SK-N-SH (cell line): ENCODE measurements around the gene PLCB3. TPM values are rescaled to one million over a fixed set of nuclear protein-coding genes. Genes with fewer than 3 reads are reported as not detected.

Experiments used
- CTCF ChIA-PET: fragments of 300-600, 350-600 bp; formaldehyde crosslinking; extraction: SDS; loops from one replicate; lab custom pipeline; 2021; lab: Yijun Ruan, JAX
- POLR2A ChIA-PET: fragments of 350-600 bp; sonication (Branson Sonifier 250); formaldehyde crosslinking; extraction: SDS; loops from one replicate; lab custom pipeline; 2020; ENCODE audit warnings: antibody characterized with exemption, inconsistent platforms; lab: Yijun Ruan, JAX
- DNase-seq: peaks from one replicate; pipeline ENCODE4 v3.0.0; 2012
- H2AFZ ChIP-seq: fragments of 200-600 bp; sonication (generic); 2 replicates; pipeline ENCODE4 v1.8.1; 2016; ENCODE audit warnings: antibody characterized with exemption, mild to moderate bottlenecking, low read depth
- H3F3A ChIP-seq: fragments of 200-600 bp; sonication (generic); replicated peaks from 2 replicates; pipeline ENCODE3; 2016; ENCODE audit warnings: antibody characterized with exemption, mild to moderate bottlenecking; ENCODE audit not compliant: insufficient read depth
- H3K27ac ChIP-seq, 2 experiments: fragments of 200-500 bp in 1 of 2; fragments of 200-600 bp in 1 of 2; sonication (Bioruptor generic) in 1 of 2; sonication (generic), shearing (Covaris generic) in 1 of 2; 2 replicates each; pipeline versions ENCODE4 v1.5.1 to v1.6.1; 2014 to 2016; ENCODE audit warnings: low read depth in 2 of 2, inconsistent platforms in 1 of 2, low read length in 1 of 2, mild to moderate bottlenecking in 1 of 2, mixed read lengths in 1 of 2
- H3K27me3 ChIP-seq: fragments of 200-600 bp; sonication (generic), shearing (Covaris generic); 2 replicates; pipeline ENCODE4 v1.6.1; 2016; ENCODE audit warnings: mixed run types; ENCODE audit not compliant: insufficient read depth
- H3K36me3 ChIP-seq, 2 experiments: fragments of 200-500 bp in 1 of 2; fragments of 200-600 bp in 1 of 2; sonication (Bioruptor generic) in 1 of 2; sonication (generic) in 1 of 2; replicated peaks in 1 of 2; 2 replicates each; pipeline versions ENCODE3 to v1.5.1; 2014 to 2016; ENCODE audit warnings: low read length in 1 of 2, mild to moderate bottlenecking in 1 of 2; ENCODE audit not compliant: insufficient read depth in 2 of 2, control insufficient read depth in 1 of 2
- H3K4me1 ChIP-seq, 2 experiments: fragments of 200-500 bp in 1 of 2; fragments of 200-600 bp in 1 of 2; sonication (Bioruptor generic) in 1 of 2; sonication (generic), shearing (Covaris generic) in 1 of 2; 2 replicates each; pipeline versions ENCODE4 v1.5.1 to v1.6.1; 2014 to 2016; ENCODE audit warnings: low read depth in 1 of 2, low read length in 1 of 2, mixed run types in 1 of 2; ENCODE audit not compliant: insufficient read depth in 2 of 2, control insufficient read depth in 1 of 2
- H3K4me2 ChIP-seq: fragments of 200-600 bp; sonication (generic), shearing (Covaris generic); 2 replicates; pipeline ENCODE4 v1.6.1; 2017; ENCODE audit warnings: mixed run types
- H3K4me3 ChIP-seq, 2 experiments: fragments of 200-500 bp in 1 of 2; fragments of 200-600 bp in 1 of 2; sonication (Bioruptor generic) in 1 of 2; sonication (generic), shearing (Covaris generic) in 1 of 2; 2 replicates each; pipeline versions ENCODE4 v1.5.1 to v1.8.1; 2014 to 2016; ENCODE audit warnings: low read depth in 2 of 2, inconsistent platforms in 1 of 2, low read length in 1 of 2, mild to moderate bottlenecking in 1 of 2, mixed read lengths in 1 of 2, moderate library complexity in 1 of 2
- H3K79me2 ChIP-seq: fragments of 200-600 bp; sonication (generic); 2 replicates; pipeline ENCODE4 v1.8.1; 2017; ENCODE audit warnings: mild to moderate bottlenecking; ENCODE audit not compliant: insufficient read depth
- H3K9ac ChIP-seq: fragments of 200-600 bp; sonication (generic); 2 replicates; pipeline ENCODE4 v1.6.1; 2017; ENCODE audit warnings: mixed run types
- H3K9me2 ChIP-seq: fragments of 200-600 bp; sonication (generic); 2 replicates; pipeline ENCODE4 v1.6.1; 2017; ENCODE audit warnings: mixed run types
- H3K9me3 ChIP-seq: fragments of 200-600 bp; sonication (generic); 2 replicates; pipeline ENCODE4 v1.6.1; 2017; ENCODE audit warnings: mixed run types, mild to moderate bottlenecking, moderate library complexity
- H4K20me1 ChIP-seq: fragments of 200-600 bp; sonication (generic); 2 replicates; pipeline ENCODE4 v1.6.1; 2017; ENCODE audit warnings: mild to moderate bottlenecking, mixed run types; ENCODE audit not compliant: insufficient read depth
- CHD2 ChIP-seq: fragments of 150-350 bp; IDR thresholded peaks from 2 replicates; pipeline ENCODE4 v1.6.1; 2018; ENCODE audit warnings: low read length; ENCODE audit not compliant: partially characterized antibody
- FOSL2 ChIP-seq: IDR thresholded peaks from 2 replicates; pipeline ENCODE4 v1.4.0; 2012; ENCODE audit warnings: low read depth, mild to moderate bottlenecking, moderate library complexity, borderline replicate concordance
- FOXJ3 ChIP-seq: sonication (generic); formaldehyde crosslinking; IDR thresholded peaks from 2 replicates; pipeline ENCODE4 v1.5.1; 2020; ENCODE audit warnings: mild to moderate bottlenecking, missing genetic modification reagents
- FOXM1 ChIP-seq: IDR thresholded peaks from 2 replicates; pipeline ENCODE4 v1.4.0; 2012; ENCODE audit warnings: low read depth, mild to moderate bottlenecking
- GABPA ChIP-seq: IDR thresholded peaks from 2 replicates; pipeline ENCODE4 v1.4.0; 2012; ENCODE audit warnings: low read depth, mild to moderate bottlenecking
- GATA2 ChIP-seq: sonication (generic); formaldehyde crosslinking; IDR thresholded peaks from 2 replicates; pipeline ENCODE4 v1.5.0; 2020; ENCODE audit warnings: mild to moderate bottlenecking, missing genetic modification reagents
- NFIC ChIP-seq: IDR thresholded peaks from 2 replicates; pipeline ENCODE4 v1.4.0; 2012; ENCODE audit warnings: borderline replicate concordance
- NRF1 ChIP-seq: IDR thresholded peaks from 2 replicates; pipeline ENCODE4 v1.6.1; 2012; ENCODE audit warnings: low read depth, mild to moderate bottlenecking, low read length
- POLR2AphosphoS5 ChIP-seq: IDR thresholded peaks from 2 replicates; pipeline ENCODE4 v1.6.1; 2012; ENCODE audit warnings: low read depth, low read length
- RAD21 ChIP-seq: IDR thresholded peaks from 2 replicates; pipeline ENCODE4 v1.6.1; 2012; ENCODE audit warnings: mild to moderate bottlenecking, low read length
- RCOR1 ChIP-seq: fragments of 150-350 bp; IDR thresholded peaks from 2 replicates; pipeline ENCODE4 v1.6.1; 2017; ENCODE audit warnings: antibody characterized with exemption, low read length
- RXRA ChIP-seq: IDR thresholded peaks from 2 replicates; pipeline ENCODE4 v1.4.0; 2012; ENCODE audit warnings: low read depth, mild to moderate bottlenecking, borderline replicate concordance
- SIN3A ChIP-seq: IDR thresholded peaks from 2 replicates; pipeline ENCODE4 v1.6.1; 2012; ENCODE audit warnings: low read depth, mild to moderate bottlenecking, low read length, moderate library complexity, borderline replicate concordance
- WGBS: methylation state at CpG from one replicate; pipeline ENCODE4 v1.1.6; 2017; ENCODE audit warnings: low lambda C conversion rate; 5-methylcytosine and 5-hydroxymethylcytosine counted together
- polyA plus RNA-seq, 3 experiments: library from polyadenylated mRNA; depleted of rRNA; stranded (reverse); fragments of >200 nt; gene quantifications; 2 replicates each; pipeline ENCODE4 v1.2.3, GENCODE V29; 2012
- TF ChIP-seq, protein P1 (sequence below): IDR thresholded peaks from 2 replicates; pipeline ENCODE4 v1.4.0; 2012; ENCODE audit warnings: low read depth, borderline replicate concordance
- TF ChIP-seq, protein P2 (sequence below): fragments of 150-350 bp; IDR thresholded peaks from 2 replicates; pipeline ENCODE4 v1.6.1; 2016; ENCODE audit warnings: mild to moderate bottlenecking, low read depth, low read length
- TF ChIP-seq, protein P3 (sequence below): IDR thresholded peaks from 2 replicates; pipeline ENCODE4 v1.6.1; 2012; ENCODE audit warnings: mild to moderate bottlenecking, low read depth, low read length, moderate library complexity

PLCB3 gene
- polyA plus RNA-seq, 1 of the 3 experiments (the other 2 are of a cell fraction), result 30.4 TPM

DNA sequence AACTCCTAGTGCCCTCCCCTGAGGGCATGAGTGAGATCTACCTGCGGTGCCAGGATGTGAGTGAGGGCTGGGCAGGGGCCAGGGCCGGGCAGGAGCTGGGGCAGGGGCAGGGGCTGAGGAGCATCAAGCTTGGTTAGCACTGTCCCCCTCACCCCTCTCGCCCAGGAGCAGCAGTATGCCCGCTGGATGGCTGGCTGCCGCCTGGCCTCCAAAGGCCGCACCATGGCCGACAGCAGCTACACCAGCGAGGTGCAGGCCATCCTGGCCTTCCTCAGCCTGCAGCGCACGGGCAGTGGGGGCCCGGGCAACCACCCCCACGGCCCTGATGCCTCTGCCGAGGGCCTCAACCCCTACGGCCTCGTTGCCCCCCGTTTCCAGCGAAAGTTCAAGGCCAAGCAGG lies 31.1 kb upstream of the PLCB3 start:
- Histone ChIP-seq H2AFZ (no peak overlapping the region), H3F3A (peaks cover 2% of the 10 kb centered on the region), H3K9me3 (no peaks in the 10 kb centered on the region), H3K27me3 (no peaks in the 10 kb centered on the region), H3K9ac (no peak overlapping the region), H3K9me2 (no peaks in the 10 kb centered on the region), H4K20me1 (no peaks in the 10 kb centered on the region), H3K4me3 (no peak overlapping the region), H3K36me3 (peaks cover 0 to 10% of the 10 kb centered on the region in 2 experiments), H3K79me2 (peaks cover 5% of the 10 kb centered on the region; the same call in 1 of the 2 replicates), H3K4me2 (no peak overlapping the region), H3K27ac (no peak overlapping the region; a peak in 1 of 4 replicates), H3K4me1 (peaks cover 0 to 25% of the 10 kb centered on the region in 2 experiments; a peak in 2 of 4 replicates)
- CTCF ChIA-PET, result interaction anchor here (0.9 kb wide), 1 partner anchor 10 kb away, joined by 3 read pairs; no protein-coding TSS in a partner anchor
- WGBS, result 86% methylated on average over 11 of the region's 17 CpGs
- TF ChIP-seq, protein P1, sequence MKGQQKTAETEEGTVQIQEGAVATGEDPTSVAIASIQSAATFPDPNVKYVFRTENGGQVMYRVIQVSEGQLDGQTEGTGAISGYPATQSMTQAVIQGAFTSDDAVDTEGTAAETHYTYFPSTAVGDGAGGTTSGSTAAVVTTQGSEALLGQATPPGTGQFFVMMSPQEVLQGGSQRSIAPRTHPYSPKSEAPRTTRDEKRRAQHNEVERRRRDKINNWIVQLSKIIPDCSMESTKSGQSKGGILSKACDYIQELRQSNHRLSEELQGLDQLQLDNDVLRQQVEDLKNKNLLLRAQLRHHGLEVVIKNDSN, result no peak
- TF ChIP-seq NFIC (no peak), NRF1 (no peak), GABPA (no peak), FOXJ3 (no peak), SIN3A (no peak), POLR2AphosphoS5 (no peak), RCOR1 (no peak), GATA2 (CRISPR knock-in tag) (no peak), RAD21 (no peak), CHD2 (no peak), RXRA (no peak), FOSL2 (no peak), FOXM1 (no peak)
- TF ChIP-seq, protein P2, sequence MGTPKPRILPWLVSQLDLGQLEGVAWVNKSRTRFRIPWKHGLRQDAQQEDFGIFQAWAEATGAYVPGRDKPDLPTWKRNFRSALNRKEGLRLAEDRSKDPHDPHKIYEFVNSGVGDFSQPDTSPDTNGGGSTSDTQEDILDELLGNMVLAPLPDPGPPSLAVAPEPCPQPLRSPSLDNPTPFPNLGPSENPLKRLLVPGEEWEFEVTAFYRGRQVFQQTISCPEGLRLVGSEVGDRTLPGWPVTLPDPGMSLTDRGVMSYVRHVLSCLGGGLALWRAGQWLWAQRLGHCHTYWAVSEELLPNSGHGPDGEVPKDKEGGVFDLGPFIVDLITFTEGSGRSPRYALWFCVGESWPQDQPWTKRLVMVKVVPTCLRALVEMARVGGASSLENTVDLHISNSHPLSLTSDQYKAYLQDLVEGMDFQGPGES, result no peak
- TF ChIP-seq, protein P3, sequence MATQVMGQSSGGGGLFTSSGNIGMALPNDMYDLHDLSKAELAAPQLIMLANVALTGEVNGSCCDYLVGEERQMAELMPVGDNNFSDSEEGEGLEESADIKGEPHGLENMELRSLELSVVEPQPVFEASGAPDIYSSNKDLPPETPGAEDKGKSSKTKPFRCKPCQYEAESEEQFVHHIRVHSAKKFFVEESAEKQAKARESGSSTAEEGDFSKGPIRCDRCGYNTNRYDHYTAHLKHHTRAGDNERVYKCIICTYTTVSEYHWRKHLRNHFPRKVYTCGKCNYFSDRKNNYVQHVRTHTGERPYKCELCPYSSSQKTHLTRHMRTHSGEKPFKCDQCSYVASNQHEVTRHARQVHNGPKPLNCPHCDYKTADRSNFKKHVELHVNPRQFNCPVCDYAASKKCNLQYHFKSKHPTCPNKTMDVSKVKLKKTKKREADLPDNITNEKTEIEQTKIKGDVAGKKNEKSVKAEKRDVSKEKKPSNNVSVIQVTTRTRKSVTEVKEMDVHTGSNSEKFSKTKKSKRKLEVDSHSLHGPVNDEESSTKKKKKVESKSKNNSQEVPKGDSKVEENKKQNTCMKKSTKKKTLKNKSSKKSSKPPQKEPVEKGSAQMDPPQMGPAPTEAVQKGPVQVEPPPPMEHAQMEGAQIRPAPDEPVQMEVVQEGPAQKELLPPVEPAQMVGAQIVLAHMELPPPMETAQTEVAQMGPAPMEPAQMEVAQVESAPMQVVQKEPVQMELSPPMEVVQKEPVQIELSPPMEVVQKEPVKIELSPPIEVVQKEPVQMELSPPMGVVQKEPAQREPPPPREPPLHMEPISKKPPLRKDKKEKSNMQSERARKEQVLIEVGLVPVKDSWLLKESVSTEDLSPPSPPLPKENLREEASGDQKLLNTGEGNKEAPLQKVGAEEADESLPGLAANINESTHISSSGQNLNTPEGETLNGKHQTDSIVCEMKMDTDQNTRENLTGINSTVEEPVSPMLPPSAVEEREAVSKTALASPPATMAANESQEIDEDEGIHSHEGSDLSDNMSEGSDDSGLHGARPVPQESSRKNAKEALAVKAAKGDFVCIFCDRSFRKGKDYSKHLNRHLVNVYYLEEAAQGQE, result no peak
- POLR2A ChIA-PET, result interaction anchor here (1.3 to 1.7 kb wide), 2 partner anchors 9 to 15 kb away, joined by 3 to 5 read pairs; no protein-coding TSS in a partner anchor
- no peak for DNase-seq
